Medulla oblongata (tissue), 1 donor: Measurements from ENCODE around the gene USP17L10.
"Not testable (repeated sequence)": the region's sequence is repeated elsewhere in the genome, so short reads cannot be mapped to it uniquely, and the experiment has no call there.

Experiments used
- DNase-seq: peaks from one replicate; pipeline ENCODE4 v3.0.0-alpha.2; 2015; ENCODE audit errors: extremely low spot score

USP17L10 gene, protein sequence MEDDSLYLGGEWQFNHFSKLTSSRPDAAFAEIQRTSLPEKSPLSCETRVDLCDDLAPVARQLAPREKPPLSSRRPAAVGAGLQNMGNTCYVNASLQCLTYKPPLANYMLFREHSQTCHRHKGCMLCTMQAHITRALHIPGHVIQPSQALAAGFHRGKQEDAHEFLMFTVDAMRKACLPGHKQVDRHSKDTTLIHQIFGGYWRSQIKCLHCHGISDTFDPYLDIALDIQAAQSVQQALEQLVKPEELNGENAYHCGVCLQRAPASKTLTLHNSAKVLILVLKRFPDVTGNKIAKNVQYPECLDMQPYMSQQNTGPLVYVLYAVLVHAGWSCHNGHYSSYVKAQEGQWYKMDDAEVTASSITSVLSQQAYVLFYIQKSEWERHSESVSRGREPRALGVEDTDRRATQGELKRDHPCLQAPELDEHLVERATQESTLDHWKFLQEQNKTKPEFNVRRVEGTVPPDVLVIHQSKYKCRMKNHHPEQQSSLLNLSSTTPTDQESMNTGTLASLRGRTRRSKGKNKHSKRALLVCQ

DNA sequence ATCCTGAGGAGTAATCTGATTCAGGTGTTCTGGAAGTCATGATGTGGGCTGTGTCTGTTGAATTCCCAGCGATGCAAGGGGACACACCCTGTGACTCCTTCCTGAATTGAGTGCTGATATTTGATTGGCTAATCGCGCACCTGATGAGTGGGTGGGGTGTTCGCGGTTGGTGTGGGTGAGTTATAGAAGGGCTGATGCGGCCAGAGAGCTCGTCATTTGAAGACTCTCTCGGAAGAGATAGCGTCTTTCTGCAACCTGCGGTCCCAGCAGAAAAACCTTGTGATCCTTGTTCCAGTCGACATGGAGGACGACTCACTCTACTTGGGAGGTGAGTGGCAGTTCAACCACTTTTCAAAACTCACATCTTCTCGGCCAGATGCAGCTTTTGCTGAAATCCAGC lies at the start of gene USP17L10:
USP17L10 (plus strand) TSS at position 301 of the 400 bp plus-strand sequence; CDS start at position 301, 0 bp downstream.
- DNase-seq: not testable (repeated sequence)

DNA sequence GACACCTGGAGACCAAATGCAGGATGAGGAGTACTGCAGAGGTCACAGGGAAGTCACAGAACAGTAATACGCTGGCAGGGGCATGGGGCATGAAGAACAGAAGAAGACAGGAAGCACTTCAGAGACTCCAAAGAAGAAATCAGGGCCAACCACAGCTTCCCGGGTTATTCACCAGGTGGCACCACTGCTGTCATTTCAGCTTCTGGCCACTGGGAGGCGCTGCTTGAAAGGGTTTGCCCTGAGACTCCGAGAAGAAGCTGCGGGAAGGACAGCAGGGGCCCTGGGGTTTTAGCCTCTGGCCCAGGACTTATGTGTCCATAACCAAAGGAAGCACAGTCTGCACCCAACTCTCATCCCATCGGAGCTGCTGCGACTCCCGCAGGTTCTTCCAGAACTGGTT lies 44.5 kb upstream of the USP17L10 start:
- not testable (repeated sequence) for DNase-seq

DNA sequence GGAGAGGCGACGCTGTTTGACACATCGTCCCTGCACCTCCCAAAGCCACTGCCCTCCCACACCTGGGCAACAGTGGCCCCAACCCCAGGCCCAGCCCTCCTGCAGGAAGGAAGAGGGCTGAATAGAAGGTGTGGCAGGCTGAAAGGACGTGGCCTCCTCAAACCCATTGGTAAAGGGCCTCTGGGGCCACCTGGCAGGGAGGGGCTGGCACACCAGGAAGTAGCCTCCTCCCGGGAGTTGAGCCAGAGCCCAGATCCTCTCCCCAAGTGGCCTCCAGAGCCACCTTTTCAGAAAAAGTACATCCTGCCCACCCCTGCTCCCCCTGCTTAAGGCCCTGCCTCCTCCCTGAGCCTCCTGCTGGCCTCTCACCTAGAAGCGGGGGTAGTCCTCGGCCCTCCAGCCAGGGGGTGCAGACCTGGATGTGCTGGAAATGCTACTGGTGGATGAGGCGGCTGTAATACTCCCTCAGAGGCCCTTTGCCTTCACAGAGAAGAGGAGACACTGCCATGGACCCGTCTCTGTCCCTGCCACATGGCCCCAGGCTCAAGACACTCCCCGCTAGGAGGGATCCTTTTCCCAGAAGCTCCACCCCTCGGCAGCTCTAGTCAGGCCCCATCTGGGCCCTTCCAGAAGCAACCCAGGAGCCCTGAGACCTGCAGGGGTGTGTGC lies 40.5 kb upstream of the USP17L10 start, which contains the start of gene FAM90A26:
FAM90A26 (plus strand) TSS at position 619 of the 669 bp plus-strand sequence. CDS start 2,764 bp downstream, outside the sequence.
- not testable (repeated sequence) for DNase-seq

DNA sequence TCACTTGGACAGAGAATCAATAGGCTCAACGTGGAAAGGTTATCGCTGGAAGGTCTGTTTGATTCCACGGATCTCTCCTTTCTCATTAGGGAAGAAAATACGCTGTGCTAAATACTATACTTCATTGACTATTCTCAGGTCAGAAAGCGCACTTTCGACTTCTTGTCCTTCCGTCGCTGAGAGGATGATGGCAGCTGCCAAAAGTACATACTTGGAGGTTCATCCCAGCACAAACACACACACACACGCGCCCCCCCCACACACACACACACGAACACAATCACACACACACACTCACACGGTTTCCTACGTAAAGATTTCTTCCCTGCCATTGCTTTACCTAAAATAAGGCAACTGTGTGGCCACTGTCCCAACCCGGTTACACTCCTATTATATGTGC lies 4.2 kb downstream of the USP17L10 start:
- not testable (repeated sequence) for DNase-seq

DNA sequence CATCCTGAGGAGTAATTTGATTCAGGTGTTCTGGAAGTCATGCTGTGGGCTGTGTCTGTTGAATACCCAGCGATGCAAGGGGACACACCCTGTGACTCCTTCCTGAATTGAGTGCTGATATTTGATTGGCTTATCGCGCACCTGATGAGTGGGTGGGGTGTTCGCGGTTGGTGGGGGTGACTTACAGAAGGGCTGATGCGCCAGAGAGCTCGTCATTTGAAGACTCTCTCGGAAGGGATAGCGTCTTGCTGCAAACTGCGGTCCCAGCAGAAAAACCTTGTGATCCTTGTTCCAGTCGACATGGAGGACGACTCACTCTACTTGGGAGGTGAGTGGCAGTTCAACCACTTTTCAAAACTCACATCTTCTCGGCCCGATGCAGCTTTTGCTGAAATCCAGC lies 4.6 kb downstream of the USP17L10 start, which contains the start of gene USP17L11:
USP17L11 (plus strand) TSS at position 301 of the 400 bp plus-strand sequence; CDS start at position 301, 0 bp downstream.
- DNase-seq: not testable (repeated sequence)

DNA sequence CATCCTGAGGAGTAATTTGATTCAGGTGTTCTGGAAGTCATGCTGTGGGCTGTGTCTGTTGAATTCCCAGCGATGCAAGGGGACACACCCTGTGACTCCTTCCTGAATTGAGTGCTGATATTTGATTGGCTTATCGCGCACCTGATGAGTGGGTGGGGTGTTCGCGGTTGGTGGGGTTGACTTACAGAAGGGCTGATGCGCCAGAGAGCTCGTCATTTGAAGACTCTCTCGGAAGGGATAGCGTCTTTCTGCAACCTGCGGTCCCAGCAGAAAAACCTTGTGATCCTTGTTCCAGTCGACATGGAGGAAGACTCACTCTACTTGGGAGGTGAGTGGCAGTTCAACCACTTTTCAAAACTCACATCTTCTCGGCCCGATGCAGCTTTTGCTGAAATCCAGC lies 9.4 kb downstream of the USP17L10 start, which contains the start of gene USP17L12:
USP17L12 (plus strand) TSS at position 301 of the 400 bp plus-strand sequence; CDS start at position 301, 0 bp downstream.
- DNase-seq: not testable (repeated sequence)

DNA sequence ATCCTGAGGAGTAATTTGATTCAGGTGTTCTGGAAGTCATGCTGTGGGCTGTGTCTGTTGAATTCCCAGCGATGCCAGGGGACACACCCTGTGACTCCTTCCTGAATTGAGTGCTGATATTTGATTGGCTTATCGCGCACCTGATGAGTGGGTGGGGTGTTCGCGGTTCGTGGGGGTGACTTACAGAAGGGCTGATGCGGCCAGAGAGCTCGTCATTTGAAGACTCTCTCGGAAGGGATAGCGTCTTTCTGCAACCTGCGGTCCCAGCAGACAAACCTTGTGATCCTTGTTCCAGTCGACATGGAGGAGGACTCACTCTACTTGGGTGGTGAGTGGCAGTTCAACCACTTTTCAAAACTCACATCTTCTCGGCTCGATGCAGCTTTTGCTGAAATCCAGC lies 14.1 kb downstream of the USP17L10 start, which contains the start of gene USP17L13:
USP17L13 (plus strand) TSS at position 301 of the 400 bp plus-strand sequence; CDS start at position 301, 0 bp downstream.
- not testable (repeated sequence) for DNase-seq

DNA sequence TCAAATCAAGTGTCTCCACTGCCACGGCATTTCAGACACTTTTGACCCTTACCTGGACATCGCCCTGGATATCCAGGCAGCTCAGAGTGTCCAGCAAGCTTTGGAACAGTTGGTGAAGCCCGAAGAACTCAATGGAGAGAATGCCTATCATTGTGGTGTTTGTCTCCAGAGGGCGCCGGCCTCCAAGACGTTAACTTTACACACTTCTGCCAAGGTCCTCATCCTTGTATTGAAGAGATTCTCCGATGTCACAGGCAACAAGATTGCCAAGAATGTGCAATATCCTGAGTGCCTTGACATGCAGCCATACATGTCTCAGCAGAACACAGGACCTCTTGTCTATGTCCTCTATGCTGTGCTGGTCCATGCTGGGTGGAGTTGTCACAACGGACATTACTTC lies 19.8 kb downstream of the USP17L10 start:
- not testable (repeated sequence) for DNase-seq

DNA sequence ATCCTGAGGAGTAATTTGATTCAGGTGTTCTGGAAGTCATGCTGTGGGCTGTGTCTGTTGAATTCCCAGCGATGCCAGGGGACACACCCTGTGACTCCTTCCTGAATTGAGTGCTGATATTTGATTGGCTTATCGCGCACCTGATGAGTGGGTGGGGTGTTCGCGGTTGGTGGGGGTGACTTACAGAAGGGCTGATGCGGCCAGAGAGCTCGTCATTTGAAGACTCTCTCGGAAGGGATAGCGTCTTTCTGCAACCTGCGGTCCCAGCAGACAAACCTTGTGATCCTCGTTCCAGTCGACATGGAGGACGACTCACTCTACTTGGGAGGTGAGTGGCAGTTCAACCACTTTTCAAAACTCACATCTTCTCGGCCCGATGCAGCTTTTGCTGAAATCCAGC lies 23.6 kb downstream of the USP17L10 start, which contains the start of gene USP17L15:
USP17L15 (plus strand) TSS at position 301 of the 400 bp plus-strand sequence; CDS start at position 301, 0 bp downstream.
- DNase-seq: not testable (repeated sequence)

DNA sequence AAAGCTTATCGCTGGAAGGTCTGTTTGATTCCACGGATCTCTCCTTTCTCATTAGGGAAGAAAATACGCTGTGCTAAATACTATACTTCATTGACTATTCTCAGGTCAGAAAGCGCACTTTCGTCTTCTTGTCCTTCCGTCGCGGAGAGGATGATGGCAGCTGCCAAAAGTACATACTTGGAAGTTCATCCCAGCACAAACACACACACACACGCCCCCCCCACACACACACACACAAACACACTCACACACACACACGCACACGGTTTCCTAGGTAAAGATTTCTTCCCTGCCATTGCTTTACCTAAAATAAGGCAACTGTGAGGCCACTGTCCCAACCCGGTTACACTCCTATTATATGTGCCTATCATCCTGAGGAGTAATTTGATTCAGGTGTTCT lies 28.0 kb downstream of the USP17L10 start:
- not testable (repeated sequence) for DNase-seq

DNA sequence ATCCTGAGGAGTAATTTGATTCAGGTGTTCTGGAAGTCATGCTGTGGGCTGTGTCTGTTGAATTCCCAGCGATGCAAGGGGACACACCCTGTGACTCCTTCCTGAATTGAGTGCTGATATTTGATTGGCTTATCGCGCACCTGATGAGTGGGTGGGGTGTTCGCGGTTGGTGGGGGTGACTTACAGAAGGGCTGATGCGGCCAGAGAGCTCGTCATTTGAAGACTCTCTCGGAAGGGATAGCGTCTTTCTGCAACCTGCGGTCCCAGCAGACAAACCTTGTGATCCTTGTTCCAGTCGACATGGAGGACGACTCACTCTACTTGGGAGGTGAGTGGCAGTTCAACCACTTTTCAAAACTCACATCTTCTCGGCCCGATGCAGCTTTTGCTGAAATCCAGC lies 33.1 kb downstream of the USP17L10 start, which contains the start of gene USP17L17:
USP17L17 (plus strand) TSS at position 301 of the 400 bp plus-strand sequence; CDS start at position 301, 0 bp downstream.
- DNase-seq: not testable (repeated sequence)

DNA sequence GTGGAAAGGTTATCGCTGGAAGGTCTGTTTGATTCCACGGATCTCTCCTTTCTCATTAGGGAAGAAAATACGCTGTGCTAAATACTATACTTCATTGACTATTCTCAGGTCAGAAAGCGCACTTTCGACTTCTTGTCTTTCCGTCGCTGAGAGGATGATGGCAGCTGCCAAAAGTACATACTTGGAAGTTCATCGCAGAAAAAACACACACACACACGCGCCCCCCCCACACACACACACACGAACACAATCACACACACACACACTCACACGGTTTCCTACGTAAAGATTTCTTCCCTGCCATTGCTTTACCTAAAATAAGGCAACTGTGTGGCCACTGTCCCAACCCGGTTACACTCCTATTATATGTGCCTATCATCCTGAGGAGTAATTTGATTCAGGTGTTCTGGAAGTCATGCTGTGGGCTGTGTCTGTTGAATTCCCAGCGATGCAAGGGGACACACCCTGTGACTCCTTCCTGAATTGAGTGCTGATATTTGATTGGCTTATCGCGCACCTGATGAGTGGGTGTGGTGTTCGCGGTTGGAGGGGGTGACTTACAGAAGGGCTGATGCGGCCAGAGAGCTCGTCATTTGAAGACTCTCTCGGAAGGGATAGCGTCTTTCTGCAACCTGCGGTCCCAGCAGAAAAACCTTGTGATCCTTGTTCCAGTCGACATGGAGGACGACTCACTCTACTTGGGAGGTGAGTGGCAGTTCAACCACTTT lies 37.7 kb downstream of the USP17L10 start, which contains the start of gene USP17L18:
USP17L18 (plus strand) TSS at position 678 of the 728 bp plus-strand sequence; CDS start at position 678, 0 bp downstream.
- DNase-seq: peak; percentile 2

DNA sequence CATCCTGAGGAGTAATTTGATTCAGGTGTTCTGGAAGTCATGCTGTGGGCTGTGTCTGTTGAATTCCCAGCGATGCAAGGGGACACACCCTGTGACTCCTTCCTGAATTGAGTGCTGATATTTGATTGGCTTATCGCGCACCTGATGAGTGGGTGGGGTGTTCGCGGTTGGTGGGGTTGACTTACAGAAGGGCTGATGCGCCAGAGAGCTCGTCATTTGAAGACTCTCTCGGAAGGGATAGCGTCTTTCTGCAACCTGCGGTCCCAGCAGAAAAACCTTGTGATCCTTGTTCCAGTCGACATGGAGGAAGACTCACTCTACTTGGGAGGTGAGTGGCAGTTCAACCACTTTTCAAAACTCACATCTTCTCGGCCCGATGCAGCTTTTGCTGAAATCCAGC lies 42.6 kb downstream of the USP17L10 start, which contains the start of gene USP17L19:
USP17L19 (plus strand) TSS at position 301 of the 400 bp plus-strand sequence; CDS start at position 301, 0 bp downstream.
- DNase-seq: not testable (repeated sequence)

DNA sequence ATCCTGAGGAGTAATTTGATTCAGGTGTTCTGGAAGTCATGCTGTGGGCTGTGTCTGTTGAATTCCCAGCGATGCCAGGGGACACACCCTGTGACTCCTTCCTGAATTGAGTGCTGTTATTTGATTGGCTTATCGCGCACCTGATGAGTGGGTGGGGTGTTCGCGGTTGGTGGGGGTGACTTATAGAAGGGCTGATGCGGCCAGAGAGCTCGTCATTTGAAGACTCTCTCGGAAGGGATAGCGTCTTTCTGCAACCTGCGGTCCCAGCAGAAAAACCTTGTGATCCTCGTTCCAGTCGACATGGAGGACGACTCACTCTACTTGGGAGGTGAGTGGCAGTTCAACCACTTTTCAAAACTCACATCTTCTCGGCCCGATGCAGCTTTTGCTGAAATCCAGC lies 47.4 kb downstream of the USP17L10 start, which contains the start of gene USP17L20:
USP17L20 (plus strand) TSS at position 301 of the 400 bp plus-strand sequence; CDS start at position 301, 0 bp downstream.
- DNase-seq: not testable (repeated sequence)
